HUDEP-2 (cell line): ENCODE results near the gene UBAC1.
"Not testable (repeated sequence)": the region's sequence is repeated elsewhere in the genome, so short reads cannot be mapped to it uniquely, and the experiment has no call there.

Experiments
- DNase-seq, 76 experiments: peaks; one replicate each; lab custom pipeline; 2025; ENCODE audit not compliant: unreplicated experiment in 76 of 76; lab: John Stamatoyannopoulos, UW

The UBAC1 gene

DNA sequence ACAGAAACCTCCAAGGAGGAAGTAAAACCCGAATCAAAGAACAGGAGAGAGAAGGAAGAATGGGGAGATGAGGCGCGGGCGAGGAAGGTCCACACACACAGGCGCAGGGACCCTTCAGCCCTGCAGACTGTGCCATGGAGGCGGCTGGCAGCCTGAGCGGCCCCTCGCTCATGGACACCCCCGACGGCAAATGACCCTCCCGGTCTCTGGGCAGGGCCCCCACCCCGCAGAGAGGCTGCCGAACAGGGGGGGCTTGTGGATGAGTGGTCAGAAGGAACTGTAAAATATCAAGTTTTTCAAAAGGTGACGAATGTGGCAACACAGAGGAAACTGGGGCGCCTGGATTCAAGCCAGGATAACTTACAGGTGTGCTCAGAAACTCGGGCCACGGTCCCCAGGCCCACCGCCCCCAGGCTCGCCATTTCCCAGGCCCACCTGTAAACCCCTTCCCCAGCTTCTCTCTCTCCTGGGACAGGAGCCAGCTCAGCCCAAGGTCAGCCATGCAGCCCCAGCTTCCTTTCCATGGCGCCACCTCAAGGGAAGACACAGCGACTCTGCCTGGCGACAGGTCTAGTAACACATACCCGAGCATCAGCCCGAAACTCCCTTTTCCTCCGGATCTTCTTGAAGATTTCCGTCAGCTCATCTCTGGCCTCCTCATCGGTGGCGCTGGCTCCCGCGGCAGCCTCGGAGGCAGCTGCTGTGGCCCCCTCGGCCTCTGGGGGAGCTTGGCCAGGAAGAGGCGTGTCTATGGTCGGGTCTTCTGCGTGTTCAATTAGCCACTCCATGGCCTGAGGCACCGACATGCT is 16.5 kb downstream of the UBAC1 start:
- no peak for DNase-seq

DNA sequence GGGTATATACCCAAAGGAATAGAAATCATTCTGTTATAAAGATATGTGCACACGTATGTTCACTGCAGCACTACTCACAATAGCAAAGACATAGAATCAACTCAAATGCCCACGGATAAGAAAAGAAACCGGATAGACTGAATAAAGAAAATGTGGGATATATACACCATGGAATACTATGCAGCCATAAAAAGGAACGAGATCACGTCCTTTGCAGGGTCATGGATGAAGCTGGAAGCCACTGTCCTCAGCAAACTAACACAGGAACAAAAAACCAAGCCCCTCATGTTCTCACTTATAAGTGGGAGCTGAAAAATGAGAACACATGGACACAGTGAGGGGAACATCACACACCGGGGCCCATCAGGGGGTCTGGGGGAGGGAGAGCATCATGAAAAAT is 17.6 kb downstream of the UBAC1 start:
- DNase-seq, result not testable (repeated sequence)

DNA sequence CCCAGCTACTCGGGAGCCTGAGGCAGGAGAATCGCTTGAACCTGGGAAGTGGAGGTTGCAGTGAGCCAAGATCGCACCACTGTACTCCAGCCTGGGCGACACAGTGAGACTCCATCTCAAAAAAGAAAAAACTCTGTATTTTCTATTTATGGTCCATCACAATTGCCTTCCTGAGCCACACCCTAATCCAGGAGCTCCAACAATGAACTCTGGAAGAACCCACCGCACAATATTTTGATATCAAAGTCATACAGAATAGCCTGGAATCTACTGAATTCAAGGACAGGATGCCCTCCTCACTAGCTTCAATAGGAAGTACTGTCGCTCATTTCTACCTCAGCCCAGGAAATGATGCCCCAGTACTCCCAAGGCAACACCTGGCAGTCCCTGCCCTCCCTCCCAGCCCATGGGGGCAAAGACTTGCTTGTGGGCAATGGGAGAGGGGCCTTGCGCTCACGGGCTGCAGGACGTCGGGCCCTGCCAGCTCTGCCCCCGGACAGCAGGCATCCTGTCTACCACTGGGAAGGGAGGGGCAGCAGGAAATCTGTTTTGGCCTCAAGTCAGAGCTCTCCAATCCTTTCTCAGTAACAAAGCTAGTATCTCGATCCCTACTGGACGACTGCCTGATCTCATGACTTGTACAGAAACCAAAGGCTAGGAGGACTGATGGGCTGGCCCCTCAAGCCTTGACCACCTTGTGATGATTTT is 19.7 kb downstream of the UBAC1 start:
- DNase-seq, result no peak

DNA sequence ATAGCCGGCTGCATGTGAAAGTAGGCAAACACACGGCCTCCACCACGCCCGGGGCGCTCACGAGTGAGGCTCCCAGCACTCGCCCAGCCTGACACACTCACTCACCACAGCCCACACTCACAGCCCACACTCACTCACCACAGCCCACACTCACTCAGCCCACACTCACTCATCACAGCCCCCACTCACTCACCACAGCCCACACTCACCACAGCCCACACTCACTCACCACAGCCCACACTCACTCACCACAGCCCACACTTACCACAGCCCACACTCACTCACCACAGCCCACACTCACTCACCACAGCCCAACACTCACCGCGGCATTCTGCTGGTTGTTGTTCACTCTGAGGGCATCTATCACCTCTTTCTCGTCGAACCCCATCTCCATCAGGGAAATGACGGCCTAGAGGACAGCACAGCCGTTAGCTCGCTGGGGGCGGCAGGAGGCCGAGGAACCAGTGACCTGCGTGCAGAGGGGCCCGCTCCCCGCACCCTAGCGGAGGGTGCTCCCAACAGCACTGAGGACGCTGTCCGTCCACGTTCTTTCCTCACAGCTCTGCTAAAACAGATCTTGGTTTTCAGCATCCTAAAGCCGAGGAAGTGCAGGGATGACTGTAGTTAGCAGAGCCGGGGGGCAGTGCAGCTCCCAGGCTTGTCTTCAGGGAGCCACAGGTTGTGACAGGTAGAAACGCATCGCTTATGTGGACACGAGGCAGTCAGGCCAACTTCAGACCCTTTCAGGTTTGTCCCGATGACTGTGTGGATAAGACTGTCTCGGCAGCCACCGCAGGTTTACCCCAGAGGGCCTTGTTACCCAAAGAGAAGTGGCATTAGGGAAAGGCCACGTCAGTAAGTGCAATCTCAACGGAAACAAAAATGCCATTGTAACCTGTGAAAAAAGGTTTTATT is 21.6 kb downstream of the UBAC1 start:
- DNase-seq, result peak in 7 of 76 experiments; percentile 9 to 42 (median 25)

DNA sequence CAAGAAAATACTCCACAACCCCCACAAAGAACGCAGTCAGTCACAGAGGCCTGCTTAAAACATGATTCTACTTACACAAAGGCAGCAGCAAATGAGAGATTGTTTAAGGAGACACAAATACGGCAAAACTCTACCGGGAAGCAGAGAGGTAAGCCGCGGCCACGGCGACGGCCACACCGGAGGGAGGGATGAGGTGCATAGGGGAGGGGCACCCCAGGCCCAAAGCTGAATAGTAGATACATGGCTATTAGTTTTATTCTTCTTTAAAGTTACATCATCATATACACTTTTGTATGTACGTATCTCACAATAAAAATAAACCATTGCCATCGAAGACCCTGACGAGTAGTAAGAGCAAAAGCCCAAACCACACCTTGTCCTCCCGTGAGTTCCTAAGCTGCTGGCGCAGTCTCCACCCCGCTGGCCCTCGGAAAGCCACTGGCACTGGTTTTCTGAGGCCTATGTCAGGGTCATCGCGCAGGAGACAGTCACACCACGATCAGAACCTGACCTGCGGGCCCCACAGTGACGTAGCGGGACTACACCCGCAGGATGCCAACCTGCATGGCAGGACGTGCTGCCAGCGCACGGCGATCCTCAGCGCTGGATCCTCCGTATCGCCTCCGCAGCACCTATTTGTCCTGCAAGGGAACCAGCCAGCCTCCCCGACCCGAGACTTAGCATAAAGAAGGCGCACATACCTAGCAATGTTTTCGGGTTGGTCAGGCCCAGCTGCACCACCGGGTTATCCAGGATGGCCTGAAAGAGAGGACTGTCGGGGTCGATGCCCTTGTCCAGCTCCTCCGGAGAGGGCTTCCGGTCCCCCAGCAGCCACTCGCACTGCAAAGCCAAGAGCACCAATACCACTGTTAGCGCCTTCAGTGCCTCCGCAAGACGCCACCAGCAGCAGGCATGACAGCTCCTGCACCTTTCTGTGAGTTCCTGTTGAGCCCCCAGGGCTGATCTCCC is 23.4 kb downstream of the UBAC1 start:
- no peak for DNase-seq

DNA sequence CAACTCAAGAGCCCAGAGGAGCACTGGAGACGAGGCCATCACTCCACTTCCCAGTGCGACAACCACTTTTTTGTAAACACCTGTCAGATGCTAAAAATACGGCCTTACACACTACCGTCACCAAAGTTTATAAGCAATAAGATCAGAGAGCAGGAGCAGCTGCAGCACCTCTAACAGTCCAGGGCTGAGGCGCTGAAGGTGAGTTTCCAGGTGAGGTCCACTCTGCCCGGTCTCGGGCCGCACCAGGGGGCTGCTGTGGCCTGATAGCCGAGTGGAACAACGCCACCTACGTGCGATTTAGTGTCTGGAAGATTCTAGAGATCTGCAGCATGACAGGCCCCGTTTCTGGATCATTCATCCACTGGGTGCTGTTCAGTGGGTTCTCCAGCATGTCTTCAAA is 28.1 kb downstream of the UBAC1 start:
- DNase-seq, result no peak

DNA sequence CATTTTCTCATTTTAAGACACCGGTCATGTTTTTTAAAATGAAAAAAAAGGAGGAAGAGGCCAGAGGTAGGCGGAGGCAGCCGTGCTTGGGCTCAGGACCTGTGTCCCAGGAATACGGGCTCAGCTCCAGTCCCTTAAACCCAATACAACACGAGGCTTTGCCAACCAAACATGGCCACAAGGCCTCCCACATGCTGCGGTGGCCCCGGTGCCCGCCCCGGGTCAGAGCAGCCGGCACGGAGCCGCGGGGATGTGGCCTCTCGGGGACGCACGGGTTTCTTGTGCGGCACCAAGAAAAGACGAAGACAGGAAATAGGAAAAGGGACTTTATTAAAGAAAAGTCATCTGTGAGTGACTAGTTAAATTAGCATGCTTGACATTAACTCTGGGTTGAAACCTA is 28.5 kb downstream of the UBAC1 start:
- no peak for DNase-seq

DNA sequence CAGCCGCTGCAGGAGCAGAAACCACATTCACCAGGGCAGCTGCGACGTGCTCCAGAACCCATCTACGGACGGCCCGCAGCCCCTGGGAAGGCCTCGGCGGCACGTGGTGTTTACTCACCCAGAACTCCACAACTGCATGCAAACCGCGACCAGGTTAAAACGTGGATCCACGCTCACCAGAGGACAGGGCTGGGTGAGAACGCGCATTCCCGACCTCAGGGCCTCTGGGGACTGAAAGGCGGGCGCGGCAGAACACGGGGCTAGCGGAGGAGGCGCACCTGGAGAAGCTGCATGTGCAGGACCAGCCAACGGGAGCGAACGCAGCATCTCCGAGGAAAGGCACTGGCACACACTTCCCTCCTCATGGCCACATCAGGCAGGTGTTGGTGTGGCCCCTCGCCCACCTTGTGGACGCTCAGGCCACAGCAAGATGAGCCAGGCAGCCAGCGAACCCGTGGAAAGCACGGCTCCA is 29.8 kb downstream of the UBAC1 start:
- no peak for DNase-seq

DNA sequence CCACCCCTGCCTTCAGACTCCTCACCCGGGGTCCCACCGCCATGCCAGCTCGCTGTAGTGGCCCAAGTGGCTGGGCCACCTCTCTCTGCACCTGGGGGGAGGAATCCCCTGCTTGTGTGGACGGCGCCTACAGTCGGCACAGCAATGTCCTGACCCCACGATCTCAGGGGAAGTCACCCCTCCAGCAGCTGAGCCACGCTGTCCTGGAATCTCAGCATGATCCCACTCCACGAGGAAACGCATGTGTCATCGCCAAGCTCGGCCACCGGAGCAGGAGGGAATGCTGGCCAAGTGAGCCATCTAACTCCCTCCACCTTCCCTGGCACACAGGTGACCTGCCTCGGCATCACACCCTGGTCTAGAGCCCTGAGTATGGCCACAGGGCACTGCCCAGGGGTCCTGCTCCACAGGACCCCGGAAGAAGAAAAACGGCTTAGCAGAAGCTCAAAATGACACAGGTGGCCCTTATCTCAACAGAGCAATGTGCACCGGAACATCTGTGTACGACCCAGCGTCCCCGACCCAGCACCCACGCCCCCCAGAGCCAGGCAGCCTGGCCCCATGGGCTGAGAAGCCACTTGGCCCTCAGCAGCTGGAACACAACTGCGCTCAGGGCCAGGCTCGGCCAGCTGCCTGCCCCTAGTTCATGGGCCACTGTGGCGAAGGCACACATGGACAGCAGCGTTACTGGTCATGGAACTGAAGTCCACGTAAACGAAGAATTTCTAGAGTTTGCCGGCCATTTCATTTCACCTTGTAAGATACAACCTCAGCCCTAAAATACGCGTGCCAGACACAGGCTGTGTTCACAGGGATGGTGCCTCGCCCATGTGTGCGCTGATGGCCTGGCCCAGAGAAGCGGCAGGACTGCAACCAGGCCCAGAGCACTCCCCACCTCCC is 30.5 kb downstream of the UBAC1 start:
- DNase-seq, result no peak

DNA sequence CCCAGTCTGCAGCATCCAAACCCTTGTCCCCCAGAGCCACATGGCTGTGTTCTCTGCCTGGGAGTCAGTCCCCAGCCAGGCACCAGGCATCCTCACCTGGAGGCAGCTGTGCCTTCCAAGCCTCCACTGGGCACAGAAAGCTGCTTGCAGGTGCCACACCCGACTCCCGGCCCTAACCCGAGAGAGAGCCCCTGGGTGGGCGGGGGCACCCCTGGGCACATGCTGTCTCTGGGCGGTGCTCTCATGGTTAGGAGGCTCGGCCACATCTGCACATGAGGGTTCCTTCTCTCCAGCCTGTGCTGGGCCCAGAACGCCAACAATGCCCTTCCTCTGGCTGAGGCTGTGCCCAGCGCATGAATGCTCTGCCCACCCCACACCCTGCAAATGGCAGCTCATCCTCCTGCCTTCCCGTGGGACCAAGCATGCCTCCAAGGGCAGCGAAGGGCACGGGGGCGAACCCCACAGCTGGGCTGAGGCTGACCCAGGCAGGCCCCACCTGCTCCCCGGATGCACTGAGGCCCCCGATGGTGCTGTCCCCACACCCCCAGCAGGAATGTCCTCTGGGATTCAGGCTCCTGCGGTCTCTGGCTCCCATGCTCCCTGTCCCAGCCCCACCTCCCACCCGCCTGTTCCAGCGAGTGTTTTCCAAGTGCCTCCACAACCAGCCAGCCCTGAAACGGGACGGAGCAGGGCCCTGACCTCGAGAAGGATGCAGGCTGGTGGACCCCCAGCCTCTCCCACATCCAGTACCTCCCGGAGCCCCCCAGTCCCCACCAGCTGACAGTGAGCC is 31.3 kb downstream of the UBAC1 start:
- DNase-seq, result peak in 42 of 76 experiments; percentile 6 to 64 (median 34)

DNA sequence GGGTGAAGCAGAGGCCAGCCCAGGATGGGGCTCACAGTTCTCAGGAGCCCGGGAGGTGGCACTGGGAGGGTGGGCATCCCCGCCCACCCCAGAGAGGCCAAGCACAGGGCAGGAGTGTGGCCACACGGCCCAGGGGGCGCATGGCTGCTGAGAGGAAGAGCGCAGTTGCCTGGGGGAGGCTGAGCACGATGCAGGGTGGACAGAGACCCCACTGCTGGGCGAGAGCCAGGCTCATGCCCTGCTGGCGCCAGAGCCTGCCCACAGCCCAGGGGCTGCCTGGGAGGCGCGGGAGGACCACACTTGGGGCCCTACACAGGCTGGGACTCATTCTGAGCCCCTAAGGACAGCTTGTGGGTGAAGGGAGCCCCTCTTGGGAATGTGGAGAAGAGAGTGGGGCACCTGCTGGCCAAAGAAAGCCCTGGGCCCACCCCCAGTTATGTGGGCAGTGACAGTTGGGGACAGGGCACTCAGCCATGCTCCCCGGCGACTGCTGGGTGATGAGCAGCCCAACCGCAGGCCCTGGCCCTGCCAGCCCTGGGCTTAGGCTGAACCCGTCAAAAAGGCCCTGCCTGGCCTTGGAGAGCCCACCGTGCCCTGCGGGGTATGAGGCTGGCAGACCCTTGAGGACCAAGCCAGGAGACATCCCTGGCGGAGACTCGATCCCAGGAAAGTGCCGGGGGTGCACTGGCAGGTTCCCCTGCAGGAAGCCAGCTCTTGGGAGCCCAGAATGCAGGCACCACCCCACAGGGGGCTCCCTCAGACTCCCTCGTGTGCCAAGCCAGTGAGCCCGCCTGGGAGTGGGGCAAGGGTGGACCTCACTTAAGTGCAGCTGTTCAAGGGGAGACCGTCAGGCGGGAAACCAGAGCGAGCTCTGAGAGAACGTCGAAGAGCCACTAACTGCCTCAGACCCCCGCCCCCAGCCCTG is 32.2 kb downstream of the UBAC1 start:
- DNase-seq, result no peak

DNA sequence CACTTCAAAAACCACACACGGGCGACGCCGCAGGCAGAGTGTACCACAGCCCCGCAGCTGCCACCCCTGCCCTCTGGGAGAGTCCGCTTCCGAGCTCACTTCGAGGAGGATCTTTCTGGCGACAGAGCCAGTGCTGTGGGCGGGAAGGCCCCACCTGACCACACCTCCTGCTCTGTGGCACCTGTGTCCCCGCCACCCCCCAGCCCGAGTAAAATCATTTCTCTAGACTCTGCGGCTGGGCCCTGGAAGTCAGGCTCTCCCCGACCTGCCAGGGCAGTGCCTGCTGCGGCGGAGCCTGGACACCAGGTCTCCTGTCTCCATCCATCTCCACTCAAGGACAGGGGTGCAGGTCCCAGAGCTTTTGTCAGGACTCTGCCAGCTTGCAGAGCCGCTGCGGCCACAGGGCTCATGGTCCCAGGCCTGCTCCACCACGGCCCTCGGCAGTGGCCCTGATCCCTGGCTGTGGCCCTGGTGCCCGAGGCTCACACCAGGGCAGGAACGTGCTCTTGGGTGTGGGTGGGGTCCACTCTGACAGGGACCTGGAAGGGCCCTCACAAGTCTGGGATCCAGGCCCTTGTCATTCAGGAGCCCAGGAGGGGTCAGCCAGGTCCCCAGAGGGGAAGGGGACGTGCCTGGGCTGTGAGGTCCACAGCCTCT is 33.0 kb downstream of the UBAC1 start:
- DNase-seq, result peak in 1 of 76 experiments; percentile 45

DNA sequence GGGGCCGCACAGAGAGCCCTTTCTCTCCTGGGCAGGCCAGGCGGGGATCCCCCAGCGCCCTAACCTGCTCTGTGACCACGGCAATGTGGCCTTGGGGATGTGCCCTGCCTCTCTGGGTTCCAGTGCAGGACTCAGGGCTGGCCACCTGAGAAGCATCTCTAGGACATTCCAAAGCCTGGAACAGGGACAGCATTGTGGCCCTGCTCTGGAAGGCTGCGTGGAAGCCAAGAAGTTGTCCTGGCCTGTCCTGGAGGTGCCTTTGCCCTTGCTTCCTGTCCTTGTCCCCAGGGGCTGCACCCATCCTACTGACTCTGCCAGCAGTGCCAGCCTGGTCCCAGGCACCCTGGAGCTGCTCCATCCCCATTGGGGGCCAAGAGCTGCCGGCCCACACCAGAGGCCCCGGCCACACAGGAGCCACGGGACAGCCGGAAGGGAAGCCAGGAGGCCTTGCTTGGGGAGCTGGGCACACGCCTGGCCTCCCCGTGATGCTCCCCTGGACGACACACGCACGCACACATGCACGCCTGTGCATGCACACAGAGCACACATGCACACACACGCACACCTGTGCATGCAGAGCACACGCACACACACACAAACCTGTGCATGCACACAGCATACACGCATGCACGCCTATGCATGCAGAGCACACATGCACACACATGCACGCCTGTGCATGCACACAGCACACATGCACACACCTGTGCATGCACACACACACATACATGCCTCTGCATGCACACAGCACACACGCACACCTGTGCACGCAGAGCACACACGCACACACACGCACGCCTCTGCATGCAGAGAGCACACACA is 33.8 kb downstream of the UBAC1 start:
- no peak for DNase-seq

DNA sequence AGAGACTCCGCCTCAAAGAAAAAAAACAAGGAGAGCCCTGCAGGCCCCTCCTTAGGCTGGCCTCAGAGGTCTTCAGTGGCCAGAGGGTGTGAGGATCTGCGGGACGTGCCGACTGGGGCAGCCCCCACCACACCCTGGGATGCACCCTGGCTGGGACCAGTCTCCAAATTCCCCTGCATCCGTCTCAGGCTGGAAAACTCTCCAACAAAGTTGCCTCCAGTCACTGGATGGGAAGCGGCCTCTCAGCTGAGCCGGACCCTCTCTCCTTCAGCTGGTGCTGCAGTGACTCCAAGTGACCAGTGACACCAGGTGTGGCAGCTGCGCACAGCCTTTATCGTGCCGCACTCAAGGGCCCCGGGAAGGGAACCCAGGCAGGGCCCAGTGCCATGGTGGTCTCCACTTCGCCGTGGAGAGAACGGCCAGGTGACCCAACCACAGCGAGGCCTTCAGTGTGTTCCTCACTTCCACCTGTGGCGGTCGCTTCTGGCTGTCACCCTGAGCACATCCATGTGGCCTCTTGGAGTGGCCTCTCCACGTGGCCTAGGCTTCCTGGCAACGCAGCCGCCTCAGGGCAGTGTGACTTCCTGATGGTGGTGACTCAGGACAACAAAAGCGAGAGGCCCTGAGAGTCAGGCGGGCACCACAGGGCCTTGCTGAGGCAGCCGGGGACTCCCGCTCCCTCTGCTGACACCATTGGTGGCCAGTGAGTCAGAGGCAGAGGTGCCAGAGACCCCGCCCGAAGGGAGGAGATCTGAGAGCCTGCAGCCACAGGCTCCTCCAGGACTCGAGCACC is 34.6 kb downstream of the UBAC1 start:
- DNase-seq, result peak in 72 of 76 experiments; percentile 55 to 95 (median 85)
